NCI-H146 treated with DMSO at 0.1 percent for 48 hours (cell line): ENCODE data around the gene PRELID2.
"Not testable (repeated sequence)": the region's sequence is repeated elsewhere in the genome, so short reads cannot be mapped to it uniquely, and the experiment has no call there.

ENCODE experiments used
- DNase-seq: peaks from one replicate; lab custom pipeline; 2025; ENCODE audit not compliant: unreplicated experiment; lab: John Stamatoyannopoulos, UW

PRELID2 gene

DNA sequence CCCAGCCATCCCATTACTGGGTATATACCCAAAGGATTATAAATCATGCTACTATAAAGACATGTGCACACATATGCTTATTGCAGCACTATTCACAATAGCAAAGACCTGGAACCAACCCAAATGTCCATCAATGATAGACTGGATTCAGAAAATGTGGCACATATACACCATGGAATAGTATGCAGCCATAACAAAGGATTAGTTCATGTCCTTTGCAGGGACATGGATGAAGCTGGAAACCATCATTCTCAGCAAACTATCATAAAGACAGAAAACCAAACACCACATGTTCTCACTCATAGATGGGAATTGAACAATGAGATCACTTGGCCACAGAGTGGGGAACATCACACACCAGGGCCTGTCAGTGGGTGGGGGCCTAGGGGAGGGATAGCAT lies 36.6 kb downstream of the PRELID2 start:
- DNase-seq: not testable (repeated sequence)

DNA sequence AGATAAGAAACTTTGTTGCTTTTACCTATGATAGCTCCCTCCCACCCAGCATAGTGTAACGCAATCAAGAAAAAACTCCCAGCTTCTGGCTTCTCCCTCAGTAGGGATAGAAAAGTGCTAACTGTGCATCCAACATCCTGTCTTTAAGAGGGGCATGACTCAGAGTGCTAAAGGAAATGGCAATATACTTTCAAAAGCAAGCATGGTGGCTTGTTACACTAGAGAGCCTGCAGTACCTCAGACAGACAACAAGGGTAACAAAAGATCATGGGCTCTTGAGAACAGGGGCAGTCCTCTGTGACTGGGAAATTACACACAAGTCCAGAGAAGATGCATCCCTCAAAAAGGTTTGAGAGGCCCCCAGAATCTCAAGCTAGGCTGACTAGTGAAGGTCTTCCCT lies 37.8 kb downstream of the PRELID2 start:
- DNase-seq: no peak

DNA sequence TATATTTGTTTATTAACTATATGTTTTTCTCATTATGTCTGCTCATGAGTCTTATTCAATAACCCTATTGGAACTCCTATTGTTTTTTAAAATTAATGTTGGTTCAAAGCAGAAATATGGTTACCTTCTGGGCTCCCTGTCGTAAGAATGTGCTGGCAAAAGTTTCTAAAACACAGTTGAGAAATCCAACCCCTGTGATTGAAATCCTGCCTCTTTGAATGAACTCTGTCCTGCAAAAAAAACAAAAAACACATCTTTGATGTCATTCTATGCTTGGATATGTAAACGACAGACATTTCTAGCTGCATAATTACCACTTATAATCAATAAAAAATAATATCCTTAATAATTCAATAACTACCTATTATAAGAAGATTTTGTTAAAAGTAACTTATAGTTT lies 38.8 kb downstream of the PRELID2 start:
- no peak for DNase-seq

DNA sequence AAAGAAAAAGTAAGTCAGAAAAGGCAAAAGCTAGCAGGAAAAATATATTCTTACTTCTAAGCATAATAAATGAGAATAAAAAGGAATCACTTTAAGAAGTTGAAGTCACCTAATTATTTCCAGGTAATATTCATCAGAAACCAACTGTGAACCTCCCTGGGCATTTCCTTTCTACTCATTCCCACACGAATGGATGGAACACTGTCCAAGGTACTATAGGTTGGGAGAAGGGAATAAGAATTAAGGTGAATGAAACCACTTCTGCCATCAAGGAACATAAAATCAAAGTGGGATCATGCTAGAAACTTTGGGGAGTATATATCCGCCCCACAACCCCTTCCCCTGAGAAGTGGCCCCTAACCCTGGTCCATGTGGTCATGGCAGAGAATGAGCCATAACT lies 41.6 kb downstream of the PRELID2 start:
- no peak for DNase-seq

DNA sequence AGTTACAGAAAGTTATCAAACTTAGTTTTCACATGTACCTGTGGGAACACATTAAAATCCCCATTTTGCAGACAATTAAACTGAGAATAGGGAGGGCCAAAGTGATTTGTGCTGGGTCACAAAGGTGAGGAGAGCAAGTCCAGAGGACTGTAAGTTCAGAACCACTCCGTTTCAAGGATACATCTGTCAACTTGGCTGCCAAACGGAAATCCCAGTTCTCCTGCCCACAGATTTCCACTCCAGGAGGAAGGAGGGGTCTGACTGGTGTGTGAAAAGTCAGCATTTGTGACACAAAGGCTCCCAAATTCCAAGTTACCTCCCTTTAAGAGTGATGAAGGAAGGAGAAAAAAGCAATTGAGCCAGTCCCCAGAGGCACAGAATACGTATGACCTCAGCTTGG lies 42.3 kb downstream of the PRELID2 start:
- no peak for DNase-seq

DNA sequence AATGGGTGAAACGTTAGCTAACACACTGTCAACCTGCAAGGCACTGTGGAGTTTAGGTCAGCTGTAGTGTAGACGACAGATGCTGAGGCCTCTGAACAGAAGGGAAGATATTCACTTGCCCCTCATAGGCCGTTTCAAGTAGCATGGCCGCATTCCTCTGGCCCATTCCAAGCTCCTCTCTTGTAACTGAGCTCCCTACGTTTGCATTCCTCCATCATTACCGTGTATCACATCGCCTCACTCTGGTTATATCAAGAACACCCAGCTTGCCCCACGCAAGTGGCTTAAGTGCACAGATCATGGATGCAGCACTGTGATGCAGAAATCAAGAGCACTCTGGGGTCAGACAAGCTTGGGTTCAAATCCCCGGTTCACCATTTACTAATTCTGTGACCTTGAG lies 43.3 kb downstream of the PRELID2 start:
- no peak for DNase-seq

DNA sequence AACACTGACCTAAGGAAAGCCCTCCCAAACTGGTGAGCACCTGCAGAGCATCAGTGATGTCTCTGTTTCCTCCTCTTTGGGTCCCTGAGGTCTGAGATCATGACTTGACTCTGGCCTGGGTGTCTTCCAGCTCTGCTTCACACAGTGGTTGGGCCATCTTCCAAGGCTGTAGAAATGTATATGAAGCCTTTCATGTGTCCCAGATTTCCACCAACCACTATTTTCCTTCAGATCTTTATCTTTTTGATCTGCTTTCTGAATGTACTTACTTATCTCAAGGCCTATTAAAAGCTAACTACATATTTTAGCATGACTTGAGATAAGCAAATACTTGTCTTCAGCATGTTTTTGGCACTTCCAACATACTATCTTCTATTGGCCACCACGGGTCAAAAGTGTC lies 47.1 kb downstream of the PRELID2 start:
- no peak for DNase-seq

DNA sequence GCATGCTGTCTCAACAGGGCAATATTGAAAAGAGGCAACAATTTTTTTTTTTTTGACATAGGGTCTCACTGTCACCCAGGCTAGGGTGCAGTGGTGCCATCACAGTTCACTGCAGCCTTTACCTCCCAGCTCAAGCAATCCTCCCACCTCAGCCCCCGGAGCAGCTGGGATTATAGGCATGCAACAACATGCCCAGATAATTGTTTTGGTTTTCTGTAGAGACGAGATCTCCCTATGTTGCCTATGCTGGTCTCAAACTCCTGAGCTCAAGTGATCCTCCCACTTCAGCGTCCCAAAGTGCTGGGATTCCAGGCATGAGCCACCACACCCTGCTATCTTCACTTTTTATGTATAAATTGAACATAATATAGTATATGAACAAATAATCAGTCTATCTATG lies 47.6 kb downstream of the PRELID2 start:
- DNase-seq: no peak

DNA sequence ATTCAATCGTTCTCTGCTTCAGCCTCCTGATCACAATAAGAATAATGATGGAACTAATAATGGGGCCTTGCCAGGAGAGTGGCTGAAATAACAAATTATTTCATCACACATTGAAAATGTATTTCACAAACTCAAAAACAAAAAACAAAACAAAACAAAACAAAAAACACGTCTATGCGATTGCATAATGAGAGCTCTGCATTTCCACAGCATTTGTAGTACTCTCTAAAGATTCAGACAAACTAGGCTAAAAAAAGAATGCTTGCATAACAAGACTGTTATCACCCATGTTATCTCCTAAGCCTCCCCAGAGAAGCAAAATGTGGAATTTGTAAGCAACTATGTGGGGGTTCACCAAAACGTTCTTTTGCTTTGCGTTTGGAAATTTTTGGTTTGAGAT lies 48.1 kb downstream of the PRELID2 start:
- no peak for DNase-seq

DNA sequence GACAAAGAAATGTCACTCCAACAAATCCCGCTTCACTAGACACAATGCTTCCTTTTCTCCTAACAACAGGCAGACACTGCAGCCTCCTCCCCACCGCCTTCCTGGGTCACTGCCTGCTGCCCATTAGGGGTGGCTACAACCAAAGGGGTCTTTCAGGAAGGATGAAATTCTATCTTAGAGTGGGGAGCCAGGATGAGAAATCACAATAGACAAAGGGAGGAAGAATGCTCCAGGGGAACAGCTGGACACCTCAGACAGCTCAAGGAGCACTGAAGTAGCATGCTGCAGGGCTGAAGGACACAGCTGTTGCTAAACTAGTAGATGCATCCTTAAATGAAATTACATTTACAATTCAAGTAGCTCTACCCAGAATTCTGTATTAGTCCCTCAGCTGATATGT lies 54.2 kb downstream of the PRELID2 start:
- DNase-seq: no peak

DNA sequence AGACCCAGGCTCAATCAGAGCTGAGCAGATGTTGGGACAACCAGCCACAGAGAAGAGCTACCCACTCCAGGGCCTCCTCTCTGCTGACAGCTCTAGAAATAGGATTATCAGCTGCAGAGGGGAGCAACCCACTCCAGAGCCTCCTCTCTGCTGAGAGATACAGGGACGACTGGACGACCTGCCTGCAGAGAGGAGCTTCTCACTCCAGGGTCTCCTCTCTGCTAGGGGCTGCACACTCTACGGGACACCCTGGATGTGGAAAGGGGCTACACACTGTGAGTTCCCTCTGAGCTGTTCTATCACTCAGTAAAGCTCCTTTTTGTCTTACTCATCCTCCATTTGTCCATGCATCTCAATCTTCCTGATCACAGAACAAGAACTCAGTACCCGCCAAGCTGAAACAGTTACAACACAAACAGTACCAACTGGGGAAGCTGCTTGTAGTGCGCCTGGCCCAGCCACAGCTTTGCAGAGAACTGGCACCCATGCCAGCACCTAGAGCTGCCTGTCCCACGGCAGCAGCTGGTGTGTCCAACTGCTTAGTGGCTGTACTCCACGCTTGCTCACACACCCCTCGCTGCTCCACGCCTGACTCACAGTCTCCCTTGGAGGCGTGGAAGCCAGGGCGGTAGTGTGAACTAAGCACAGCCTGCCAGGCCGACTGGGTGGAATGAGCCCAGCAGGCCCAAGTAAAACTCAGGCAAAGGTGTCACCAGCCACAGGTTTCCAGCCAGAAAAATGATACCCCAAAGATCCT lies 56.8 kb downstream of the PRELID2 start:
- no peak for DNase-seq

DNA sequence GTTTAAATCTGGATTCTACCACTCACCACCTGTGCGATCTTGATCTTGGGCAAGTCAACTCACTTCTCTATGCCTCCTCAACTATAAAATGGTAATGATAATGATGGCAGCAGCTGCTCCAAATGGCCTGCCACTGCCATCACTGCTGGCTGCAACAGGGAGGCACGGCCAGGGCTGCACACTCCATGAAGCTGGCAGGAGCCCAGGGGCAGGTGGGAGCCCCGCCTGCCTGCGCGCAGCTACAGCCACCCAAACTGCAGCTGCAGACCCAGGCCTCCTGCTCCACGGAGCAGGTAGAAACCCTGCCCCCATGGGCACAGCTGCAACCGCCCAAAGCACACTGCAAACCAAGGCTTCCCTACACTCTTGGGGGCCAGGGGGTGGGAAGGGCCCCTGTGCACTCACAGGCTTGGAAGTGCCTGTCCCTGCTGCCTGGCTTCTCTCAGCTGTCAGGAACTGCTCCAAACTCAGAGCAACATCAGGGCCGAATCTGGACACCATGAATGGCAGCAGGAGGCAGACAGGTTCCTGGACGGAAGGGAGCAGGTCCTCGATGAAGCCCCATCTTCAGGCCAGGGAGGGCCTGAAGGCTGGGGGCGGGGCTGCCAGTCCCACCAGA lies 57.6 kb downstream of the PRELID2 start:
- no peak for DNase-seq

DNA sequence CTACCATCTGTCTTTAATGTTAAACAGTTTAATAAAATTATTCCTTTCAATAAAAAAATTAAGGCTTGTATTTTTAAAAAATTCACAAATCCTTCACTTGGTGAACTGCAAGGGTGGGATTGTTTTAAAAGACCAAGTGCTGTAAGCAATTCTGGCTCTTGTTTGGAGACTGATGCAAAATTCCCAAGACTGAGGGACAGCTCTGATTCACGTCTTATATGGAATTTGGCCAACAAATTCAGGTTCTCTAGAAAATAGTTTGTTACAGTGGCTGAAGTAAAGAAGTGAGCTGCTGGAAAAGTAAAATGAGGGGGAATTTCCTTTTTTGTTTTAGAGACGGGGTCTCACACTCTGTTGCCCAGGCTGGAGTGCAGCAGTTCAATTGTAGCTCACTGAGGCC lies 58.3 kb downstream of the PRELID2 start:
- DNase-seq: no peak

DNA sequence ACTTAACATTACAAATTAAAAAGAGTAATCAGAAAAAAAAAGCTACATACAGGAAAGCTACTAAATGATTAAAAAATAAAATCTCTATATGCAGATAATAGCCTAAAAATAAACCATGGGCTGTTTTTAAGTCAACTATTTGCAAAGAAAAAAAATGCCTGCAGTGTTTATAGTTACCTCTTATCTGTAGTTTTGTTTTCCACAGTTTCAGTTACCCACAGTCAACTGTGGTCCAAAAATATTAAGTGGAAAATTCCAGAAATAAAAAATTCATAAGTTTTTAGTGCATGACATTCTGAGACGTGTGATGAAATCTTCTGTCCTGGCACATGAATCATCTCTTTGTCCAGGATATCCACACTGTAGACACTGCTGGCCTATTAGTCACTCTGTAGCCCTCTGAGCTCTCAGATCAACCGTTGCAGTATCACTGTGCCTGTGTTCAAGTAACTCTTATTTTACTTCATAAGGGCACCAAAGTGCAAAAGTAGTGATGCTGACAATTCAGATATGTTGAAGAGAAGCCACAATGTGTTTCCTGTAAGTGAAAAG lies 59.2 kb downstream of the PRELID2 start:
- no peak for DNase-seq

DNA sequence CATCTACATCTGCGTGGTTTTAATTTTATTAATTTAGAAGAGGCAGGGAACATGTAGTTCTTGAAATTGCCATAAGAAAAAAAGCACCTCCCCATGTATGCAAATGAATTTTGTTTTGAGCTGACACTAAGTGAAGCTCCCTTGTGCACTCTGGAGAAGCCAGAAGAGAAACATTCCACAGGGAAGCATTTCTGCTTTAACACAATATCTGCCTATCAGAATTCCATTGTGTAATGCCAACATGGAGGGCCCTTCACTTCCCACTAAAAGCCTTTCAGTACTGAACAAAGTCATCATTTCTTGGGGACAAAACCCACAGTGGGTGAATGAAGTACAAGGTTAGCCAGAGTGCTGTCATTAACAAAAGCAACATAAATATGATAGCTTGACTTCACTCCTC lies 59.7 kb downstream of the PRELID2 start:
- DNase-seq: no peak

DNA sequence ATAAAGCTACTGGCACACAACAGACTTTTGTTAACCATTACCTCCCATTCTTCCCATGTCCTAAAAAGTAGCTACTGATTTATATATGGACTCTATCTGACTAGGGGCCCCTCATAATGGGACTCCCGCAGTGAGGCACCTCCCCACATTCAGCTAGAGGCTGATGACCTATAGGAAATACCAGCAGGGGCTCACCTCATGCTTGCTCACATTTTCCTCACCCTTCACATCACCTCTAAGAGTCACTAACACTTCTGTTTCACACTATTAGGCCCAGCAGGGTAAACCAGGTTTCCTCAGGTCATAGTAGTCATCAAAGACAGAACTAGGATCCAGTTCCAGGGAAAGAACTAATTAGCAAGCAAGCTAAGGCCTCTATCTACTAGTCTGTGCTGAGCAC lies 60.7 kb downstream of the PRELID2 start:
- DNase-seq: no peak

DNA sequence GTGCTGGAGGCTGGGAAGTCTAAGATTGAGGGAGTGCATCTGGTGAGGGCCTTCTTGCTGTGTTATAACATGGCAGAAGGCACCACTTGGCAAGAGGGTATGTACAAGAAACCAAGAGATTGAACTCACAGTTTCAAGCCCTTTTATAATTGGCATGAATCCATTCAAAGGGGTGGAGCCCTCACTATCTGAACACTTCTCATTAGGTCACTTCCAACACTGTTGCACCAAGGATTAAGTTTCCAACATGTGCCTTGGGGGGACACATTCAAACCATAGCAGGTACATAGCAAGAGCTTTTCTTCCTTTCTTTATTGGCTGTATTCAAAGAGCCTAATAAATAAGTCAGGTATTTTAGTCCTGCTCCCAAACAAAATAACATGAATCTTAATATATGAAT lies 62.7 kb downstream of the PRELID2 start:
- DNase-seq: no peak

DNA sequence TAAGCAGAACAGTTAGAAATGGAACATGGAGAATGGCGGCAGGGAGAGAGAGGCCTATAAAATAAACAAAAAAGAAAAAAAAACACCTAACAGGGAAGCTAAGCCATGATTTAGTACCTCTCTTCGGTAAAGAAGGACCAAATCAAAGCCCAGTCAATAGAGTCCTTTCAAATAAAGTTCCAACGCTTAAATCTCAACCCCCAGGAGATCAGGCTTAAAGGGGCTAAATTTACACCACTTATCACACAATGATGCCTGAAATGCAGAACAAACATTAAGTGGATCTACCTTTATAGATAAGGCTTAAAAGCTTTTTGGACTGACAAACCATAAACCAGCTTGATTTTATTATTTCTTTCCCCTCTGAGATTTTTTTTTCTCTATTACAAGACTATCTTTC lies 66.3 kb downstream of the PRELID2 start:
- no peak for DNase-seq

DNA sequence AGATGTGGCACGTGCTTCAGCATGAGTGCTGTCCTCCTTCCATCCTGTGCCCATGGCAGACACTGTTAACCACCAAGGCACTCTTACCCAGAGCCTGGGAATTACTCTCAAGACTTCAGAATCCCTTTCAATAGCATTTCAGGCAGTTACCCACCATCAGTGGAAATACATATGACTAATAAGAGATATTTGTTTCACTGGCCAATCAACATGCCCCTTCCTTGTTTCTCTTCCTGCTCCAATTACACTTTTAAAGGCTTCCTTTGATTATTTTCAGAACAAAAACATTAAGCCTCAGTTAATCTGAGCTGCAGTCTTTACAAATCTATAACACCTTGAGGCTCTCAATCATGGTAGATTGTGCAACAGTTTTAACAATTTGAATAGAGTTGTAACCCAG lies 70.8 kb downstream of the PRELID2 start:
- no peak for DNase-seq

DNA sequence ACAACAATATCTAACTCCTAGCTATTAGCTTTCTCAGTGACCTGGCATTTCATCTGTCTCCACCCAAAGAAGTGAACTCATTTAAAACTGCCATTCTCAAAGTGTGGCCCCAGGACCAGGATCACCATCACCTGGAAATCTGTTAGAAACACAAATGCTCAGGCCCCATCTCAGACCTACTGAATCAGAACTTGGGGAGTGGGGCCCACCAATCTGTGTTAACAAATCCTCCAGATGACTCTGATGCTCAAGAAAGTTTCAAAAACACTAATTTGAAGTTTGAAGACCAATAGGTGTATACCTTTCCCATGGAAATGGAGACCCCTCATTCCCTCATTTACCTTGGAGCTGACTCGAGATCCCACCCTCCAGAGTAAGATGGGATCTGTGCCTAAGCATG lies 72.3 kb downstream of the PRELID2 start:
- no peak for DNase-seq

DNA sequence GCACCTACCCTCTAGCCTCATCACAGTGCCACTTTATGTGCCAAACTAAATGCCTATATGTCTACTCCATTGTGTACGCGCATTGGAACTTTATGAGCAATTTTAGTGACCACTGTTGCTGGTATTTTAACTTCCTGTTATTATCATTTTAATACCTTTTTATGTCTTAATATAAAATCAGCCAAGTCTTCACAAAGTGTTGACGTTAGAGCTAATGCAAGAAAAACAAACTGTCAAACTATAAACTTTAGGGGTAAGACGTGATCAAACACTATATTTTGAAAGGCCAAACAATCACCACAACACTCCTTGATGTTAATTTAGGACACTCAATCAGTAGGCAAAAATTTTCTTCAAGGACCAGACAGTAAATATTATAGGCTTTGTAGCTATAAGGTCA lies 73.9 kb downstream of the PRELID2 start:
- no peak for DNase-seq

DNA sequence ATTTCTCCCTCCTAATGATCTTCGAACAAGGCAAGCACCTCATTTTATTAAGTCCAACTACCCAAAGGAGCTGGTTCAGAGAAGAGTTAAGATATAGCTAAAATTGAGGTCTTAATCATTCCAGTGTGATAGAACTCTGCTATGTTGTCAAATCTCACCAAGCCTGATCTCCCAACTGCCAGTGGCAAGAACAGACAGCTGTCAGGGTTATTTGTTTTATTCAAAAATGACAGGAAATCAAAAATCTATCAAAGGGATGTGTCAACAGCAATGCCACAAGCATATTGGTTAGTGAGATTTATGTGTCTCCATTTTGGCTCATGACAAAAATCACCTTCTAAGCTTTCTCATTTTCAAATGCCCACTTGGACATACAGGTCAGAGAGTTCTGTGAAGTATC lies 74.5 kb downstream of the PRELID2 start:
- DNase-seq: no peak

DNA sequence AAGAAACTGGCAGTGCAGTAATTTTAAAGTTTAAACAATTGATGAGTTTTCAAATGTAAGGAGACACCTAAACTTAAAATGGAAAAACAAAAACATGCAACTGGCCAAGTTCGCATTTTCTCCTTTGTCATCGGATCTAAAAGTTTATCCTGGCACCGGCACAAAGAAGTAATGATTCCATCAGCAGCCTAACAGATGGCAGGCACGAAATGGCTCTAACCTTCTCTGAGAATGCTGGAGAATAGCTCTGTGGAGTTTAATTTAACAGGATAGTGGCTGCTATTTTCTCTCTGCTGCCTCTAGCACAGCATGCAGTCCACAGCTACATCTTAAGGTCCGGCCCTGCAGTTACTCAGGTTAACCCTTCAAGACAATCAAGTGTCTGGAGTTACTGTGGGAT lies 82.2 kb downstream of the PRELID2 start:
- DNase-seq: no peak
